ENCODE measurements around the gene IL17B. TPM values are rescaled to one million over a fixed set of nuclear protein-coding genes. Genes with fewer than 3 reads are reported as not detected.

Gene IL17B
- total RNA-seq, 2 donors from 2014 or later = 9.3 TPM; not detected in 1

DNA sequence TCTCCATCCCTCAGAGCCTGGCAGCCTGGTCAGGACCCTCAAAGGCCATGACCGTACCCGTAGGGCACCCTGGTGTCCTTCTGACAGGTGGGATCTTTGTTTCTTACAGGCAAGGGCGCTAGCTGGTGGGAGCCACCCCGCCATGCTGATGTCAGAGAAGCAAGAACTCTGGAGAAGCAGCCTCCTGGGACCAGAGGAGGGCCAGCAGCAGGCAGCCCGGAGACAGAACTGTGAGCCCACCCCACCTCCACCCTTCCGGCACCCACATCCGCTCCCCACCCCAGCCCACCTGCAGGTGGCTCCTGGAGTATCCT, 42.2 kb upstream of the IL17B start:
- H3K4me1 ChIP-seq (replicated peaks) = no peaks in the 10 kb centered on the region
- H3K4me3 ChIP-seq = no peak overlapping the region
- peaks cover 0 to 3% of the 10 kb centered on the region in 2 donors for H3K36me3 ChIP-seq
- intact Hi-C loops (cut with DNase I) = no loop called here
- DNase-seq (ENCODE audit: low spot score) = no peak
- H3K27ac ChIP-seq = peak overlapping the region; percentile 18 to 42
- WGBS = 74% methylated on average over 7 of the region's 7 CpGs
- H3K27me3 ChIP-seq (replicated peaks; ENCODE audit: insufficient read depth) = no peaks in the 10 kb centered on the region
- H3K9me3 ChIP-seq = no peaks in the 10 kb centered on the region
- TF ChIP-seq POLR2A (IDR thresholded peaks at IDR 0.05) (no peak), POLR2AphosphoS5 (IDR thresholded peaks at IDR 0.05) (no peak)
- TF ChIP-seq, protein P1, sequence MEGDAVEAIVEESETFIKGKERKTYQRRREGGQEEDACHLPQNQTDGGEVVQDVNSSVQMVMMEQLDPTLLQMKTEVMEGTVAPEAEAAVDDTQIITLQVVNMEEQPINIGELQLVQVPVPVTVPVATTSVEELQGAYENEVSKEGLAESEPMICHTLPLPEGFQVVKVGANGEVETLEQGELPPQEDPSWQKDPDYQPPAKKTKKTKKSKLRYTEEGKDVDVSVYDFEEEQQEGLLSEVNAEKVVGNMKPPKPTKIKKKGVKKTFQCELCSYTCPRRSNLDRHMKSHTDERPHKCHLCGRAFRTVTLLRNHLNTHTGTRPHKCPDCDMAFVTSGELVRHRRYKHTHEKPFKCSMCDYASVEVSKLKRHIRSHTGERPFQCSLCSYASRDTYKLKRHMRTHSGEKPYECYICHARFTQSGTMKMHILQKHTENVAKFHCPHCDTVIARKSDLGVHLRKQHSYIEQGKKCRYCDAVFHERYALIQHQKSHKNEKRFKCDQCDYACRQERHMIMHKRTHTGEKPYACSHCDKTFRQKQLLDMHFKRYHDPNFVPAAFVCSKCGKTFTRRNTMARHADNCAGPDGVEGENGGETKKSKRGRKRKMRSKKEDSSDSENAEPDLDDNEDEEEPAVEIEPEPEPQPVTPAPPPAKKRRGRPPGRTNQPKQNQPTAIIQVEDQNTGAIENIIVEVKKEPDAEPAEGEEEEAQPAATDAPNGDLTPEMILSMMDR (IDR thresholded peaks at IDR 0.05) = no peak

DNA sequence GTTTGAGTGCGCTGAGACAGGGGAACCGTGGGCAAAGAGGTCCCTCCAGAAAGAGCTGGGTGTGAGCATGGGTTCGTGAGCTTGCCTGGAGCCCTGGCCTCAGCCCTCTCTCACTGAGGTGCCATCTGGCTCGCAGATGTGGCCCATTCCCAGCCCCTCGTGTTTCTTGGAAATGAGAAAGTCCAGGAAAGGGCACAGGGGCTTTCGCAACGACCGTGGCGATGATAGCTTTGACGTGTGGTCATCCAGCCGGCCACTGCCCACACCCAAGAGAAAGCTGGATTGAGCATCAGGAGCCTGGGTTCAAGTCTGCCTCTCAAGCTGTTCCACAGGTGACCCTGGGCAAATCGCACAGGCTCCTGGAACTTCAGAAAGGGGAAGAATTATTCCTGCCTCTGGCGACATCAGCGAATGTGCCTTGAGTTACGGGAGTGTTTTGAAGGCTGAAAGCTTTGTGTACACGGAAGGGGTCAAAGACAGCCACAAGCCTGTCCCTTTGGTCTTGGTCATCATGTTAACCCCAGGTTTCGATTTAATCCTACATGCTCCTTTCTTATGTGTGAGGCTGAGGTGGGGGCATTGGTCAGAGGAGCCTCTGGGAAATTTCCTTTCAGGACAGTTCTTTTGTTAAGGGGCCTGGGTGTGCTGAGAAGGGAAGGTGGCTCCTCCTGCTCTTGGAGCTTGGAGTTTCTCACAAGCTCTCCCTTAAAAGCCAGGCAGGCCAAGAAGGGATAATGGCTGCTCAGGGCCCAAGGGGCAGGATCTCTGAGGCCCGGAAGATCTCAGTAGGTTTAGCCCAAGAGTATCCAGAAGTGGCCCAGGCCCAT, 41.7 kb upstream of the IL17B start:
- 58% methylated on average over 18 of the region's 18 CpGs for WGBS
- Histone ChIP-seq H3K27ac (peak overlapping the region; percentile 18 to 42), H3K4me3 (no peak overlapping the region), H3K27me3 (replicated peaks; ENCODE audit: insufficient read depth) (no peaks in the 10 kb centered on the region), H3K36me3 (peaks cover 0 to 3% of the 10 kb centered on the region in 2 donors), H3K4me1 (replicated peaks) (no peaks in the 10 kb centered on the region), H3K9me3 (no peaks in the 10 kb centered on the region)
- TF ChIP-seq, protein P1 (IDR thresholded peaks at IDR 0.05) = no peak
- no peak for TF ChIP-seq POLR2A (IDR thresholded peaks at IDR 0.05)
- no peak for TF ChIP-seq POLR2AphosphoS5 (IDR thresholded peaks at IDR 0.05)
- intact Hi-C loops (cut with DNase I) = no loop called here
- no peak for DNase-seq (ENCODE audit: low spot score)

DNA sequence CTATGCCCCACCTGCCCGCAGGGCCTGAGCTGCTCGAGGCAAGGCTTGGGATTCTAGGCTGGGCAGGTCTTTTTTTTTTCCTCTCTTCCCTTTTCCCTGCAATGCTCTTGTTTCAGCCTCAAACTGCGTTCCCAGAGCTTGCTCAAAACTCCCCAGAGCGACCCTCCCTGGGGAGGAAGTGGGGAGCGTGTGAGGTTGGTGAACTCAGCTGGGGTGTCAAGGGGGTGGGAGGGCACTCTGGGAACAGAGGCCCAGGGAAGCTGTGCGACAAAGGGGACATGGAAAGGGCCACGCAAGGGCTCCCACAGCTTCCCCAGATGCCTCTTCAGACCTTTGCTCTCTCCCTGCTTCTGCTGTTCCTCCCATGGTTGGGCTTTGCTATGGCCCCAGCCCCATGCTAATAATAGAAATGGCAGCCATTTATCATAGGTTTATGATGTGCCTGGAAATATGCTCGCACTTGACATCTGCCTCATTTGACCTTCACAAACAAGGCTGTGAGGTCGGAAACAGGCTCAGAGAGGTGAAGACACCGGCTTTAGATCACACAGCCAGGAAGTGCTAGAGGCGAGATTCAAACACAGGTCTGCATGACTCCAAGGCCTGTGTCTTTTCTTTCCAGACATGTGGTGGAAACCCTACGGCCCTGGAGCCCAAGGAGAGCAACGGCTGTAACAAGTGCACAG, 40.9 kb upstream of the IL17B start:
- H3K27ac ChIP-seq = peak overlapping the region; percentile 18 to 42
- H3K27me3 ChIP-seq (replicated peaks; ENCODE audit: insufficient read depth) = no peaks in the 10 kb centered on the region
- intact Hi-C loops (cut with DNase I) = no loop called here
- H3K4me1 ChIP-seq (replicated peaks) = no peaks in the 10 kb centered on the region
- H3K36me3 ChIP-seq = peaks cover 0 to 3% of the 10 kb centered on the region in 2 donors
- no peak for DNase-seq (ENCODE audit: low spot score)
- TF ChIP-seq POLR2AphosphoS5 (IDR thresholded peaks at IDR 0.05) (no peak), POLR2A (IDR thresholded peaks at IDR 0.05) (no peak)
- TF ChIP-seq, protein P1 (IDR thresholded peaks at IDR 0.05) = no peak
- 63% methylated on average over 13 of the region's 13 CpGs for WGBS
- H3K4me3 ChIP-seq = no peak overlapping the region
- H3K9me3 ChIP-seq = no peaks in the 10 kb centered on the region

DNA sequence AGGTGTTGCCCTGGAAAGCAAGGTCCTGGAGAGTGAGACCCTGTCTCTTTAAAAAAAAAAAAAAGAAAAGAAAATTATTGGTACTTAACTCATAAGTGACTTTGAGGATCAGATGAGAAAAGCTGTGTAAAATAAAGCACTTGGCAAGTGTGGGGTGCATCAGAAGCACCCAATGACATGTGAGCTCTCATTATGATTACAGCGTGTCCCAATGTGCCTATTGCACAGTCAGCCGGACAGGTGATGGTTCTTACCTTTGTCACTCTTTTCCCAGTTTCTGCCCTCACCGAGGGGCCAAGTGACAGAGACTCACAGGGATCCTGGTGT, 40.4 kb upstream of the IL17B start:
- Histone ChIP-seq H3K9me3 (no peaks in the 10 kb centered on the region), H3K36me3 (peaks cover 0 to 3% of the 10 kb centered on the region in 2 donors), H3K4me1 (replicated peaks) (no peaks in the 10 kb centered on the region), H3K4me3 (no peak overlapping the region), H3K27ac (peak overlapping the region; percentile 18 to 42), H3K27me3 (replicated peaks; ENCODE audit: insufficient read depth) (no peaks in the 10 kb centered on the region)
- WGBS = 38% methylated on average over 3 of the region's 3 CpGs
- intact Hi-C loops (cut with DNase I) = no loop called here
- no peak for DNase-seq (ENCODE audit: low spot score)
- TF ChIP-seq, protein P1 (IDR thresholded peaks at IDR 0.05) = no peak
- TF ChIP-seq POLR2AphosphoS5 (IDR thresholded peaks at IDR 0.05) = no peak
